ENCODE results near the gene HOXC12.

HOXC12 gene

DNA sequence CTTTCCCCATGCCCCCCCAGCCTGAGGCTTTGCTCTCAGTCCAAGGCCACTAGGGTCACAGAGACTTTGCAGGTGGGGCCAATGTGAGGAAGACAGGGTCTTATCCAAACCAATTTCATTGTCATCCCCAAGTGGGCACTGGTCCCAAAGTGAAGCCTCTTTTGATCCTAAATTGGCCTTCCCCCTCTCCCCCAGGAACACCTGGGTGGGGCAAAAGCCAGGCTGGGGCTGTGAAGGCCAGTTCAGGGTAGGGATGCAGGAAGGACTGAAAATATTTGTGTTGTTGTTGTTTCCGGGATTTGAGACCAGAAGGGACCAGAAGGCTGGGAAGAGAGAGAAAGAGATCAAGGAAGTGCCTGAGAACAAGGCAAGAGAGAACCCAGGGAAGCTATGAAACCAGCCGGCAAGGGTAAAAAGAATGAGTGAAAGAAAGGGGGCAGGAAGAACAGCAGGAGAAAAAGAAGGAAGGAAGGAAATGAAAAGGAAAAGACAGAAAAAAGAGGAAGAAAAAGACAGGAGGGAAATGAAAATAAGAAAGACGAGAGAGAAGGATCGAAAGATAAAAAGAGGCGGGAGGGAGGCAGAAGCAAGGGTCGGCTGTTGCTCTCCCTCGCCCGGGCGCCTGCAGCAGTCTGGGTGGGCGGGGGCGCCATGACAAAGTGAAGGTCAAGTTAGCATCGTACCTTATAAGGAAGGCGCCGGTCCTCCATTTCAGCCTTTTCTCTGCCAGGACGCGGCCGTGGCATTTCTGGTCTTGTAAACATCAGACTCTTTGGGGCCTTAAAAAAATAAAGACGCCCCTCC is 10.8 kb downstream of the HOXC12 start:
- Histone ChIP-seq H3K9ac (no peak overlapping the region), H3K4me2 (no peak overlapping the region), H3K27ac (no peak overlapping the region), H3K27me3 (peaks cover 100% of the 10 kb centered on the region), H3K4me3 (no peak overlapping the region), H3K4me1 (no peaks in the 10 kb centered on the region), H4K20me1 (peaks cover 98% of the 10 kb centered on the region), H3K36me3 (no peaks in the 10 kb centered on the region), H3K9me3 (peaks cover 16% of the 10 kb centered on the region)
- no peak for TF ChIP-seq Cebpa-rat (IDR thresholded peaks at IDR 0.05)

DNA sequence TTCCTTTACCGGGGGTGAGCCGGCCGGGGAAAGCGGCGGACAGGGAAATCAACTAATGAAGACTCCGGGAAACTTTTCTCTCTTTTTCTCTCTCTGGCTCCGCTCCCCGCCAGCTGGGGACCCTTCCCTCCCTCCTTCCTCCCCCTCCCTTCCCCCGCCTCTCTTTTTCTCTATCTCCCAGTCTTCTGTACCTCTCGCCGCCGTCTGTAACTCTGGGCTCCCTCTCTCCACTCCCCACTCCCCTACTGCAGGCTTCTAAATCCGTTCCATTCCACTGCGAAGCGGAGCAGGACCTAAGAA is 11.3 kb downstream of the HOXC12 start:
- Histone ChIP-seq H3K4me3 (no peak overlapping the region), H3K27me3 (peaks cover 100% of the 10 kb centered on the region), H3K4me1 (no peaks in the 10 kb centered on the region), H3K9me3 (peaks cover 14% of the 10 kb centered on the region), H4K20me1 (peaks cover 98% of the 10 kb centered on the region), H3K36me3 (no peaks in the 10 kb centered on the region), H3K4me2 (no peak overlapping the region), H3K9ac (no peak overlapping the region), H3K27ac (no peak overlapping the region)
- TF ChIP-seq Cebpa-rat (IDR thresholded peaks at IDR 0.05): no peak

DNA sequence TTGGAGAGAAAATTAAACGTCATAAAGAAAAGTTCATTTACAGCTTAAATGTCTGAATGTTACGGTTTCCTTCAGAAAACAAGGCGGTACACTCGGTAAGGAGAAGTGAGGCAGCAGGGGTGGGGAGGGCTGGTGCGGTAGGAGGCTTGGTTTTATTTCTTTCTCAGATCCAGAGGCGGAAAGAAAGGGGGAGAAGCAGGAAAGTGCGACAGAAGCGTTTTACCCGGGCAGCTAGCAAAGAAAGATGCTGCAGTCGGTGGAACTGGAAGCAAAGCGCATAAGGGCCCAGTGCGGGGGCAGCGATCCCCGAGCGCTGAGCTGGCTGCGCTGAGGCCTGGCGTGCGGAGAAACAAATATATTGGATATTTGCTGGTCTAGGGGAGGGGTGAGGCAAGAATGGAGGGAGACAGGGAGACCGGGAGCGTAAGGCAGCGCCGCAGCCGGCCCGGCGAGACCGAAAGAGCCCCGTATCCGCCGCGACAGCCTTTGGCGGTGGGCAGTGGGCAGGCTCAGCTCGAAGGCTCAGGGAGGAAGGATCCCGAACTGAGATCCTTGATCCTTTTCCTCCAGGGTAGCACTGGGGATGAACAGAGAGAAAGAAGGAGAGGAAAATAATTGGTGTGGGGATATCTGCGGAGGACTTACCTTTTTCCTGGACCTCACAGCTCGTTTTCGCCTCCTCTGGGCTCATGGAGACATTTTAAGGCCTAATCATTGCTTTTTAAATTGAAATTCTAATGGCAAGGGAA is 11.9 kb downstream of the HOXC12 start:
- Histone ChIP-seq H3K9ac (no peak overlapping the region), H3K4me2 (no peak overlapping the region), H3K27ac (no peak overlapping the region), H3K27me3 (peaks cover 100% of the 10 kb centered on the region), H3K4me3 (no peak overlapping the region), H3K36me3 (no peaks in the 10 kb centered on the region), H3K9me3 (peaks cover 9% of the 10 kb centered on the region), H4K20me1 (peaks cover 98% of the 10 kb centered on the region), H3K4me1 (no peaks in the 10 kb centered on the region)
- no peak for TF ChIP-seq Cebpa-rat (IDR thresholded peaks at IDR 0.05)

- H3K4me1 ChIP-seq: no peaks in the 10 kb centered on the region
- peaks cover 10% of the 10 kb centered on the region for H3K9me3 ChIP-seq
- no peak overlapping the region for H3K4me3 ChIP-seq
- TF ChIP-seq Cebpa-rat (IDR thresholded peaks at IDR 0.05): no peak
- H3K4me2 ChIP-seq: no peak overlapping the region
- peaks cover 100% of the 10 kb centered on the region for H4K20me1 ChIP-seq
- peaks cover 100% of the 10 kb centered on the region for H3K27me3 ChIP-seq
- H3K9ac ChIP-seq: no peak overlapping the region
- no peak overlapping the region for H3K27ac ChIP-seq
- H3K36me3 ChIP-seq: no peaks in the 10 kb centered on the region
These were observed 12.8 kb downstream of the HOXC12 start for GRCh38 chr12:53967421-53967925.

DNA sequence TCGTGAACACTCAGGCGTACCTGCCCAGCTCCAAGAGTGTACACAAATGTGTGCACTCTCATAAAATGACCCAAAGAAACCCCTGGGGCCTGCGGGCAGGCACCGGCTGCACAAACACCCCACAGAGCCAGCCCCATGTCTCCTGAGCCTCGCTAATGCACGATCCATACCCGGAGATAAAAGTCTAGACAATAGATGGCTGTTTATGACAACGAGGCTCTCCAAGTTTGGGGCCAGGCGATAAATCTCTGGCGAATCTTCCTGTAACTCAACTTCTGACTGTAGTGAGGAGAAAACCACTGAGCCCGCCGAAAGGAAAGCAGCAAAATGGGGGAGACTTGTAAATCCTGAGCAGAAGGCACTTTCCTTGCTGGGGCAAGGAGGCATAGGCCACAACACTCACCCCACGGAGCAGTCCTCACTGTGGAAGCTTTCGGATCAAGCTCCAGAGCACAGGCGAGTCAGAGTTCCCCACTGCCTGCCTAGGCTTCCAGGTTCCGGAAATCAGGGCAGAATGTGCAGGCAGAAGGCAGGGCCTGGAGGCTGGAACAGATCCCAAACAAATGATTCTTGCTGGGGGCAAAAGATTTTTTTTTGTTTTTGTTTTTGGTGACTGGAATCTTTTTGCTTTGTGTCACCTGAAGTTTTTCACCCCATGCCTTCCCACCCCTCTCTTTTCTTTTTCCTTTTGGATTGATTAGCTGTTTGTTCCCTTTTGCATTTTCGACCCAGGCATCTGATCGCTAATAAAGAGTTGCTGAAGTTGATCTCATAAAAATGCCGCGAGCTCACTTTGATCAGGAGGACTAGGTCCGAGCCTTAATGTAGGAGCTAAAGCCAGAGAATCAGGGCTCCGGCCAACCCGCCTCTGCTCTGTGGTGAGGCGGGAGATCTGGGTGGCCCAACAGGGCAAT is 13.8 kb downstream of the HOXC12 start:
- Histone ChIP-seq H3K27me3 (peaks cover 100% of the 10 kb centered on the region), H4K20me1 (peaks cover 100% of the 10 kb centered on the region), H3K4me2 (no peak overlapping the region), H3K27ac (no peak overlapping the region), H3K36me3 (no peaks in the 10 kb centered on the region), H3K9ac (no peak overlapping the region), H3K4me3 (no peak overlapping the region), H3K4me1 (no peaks in the 10 kb centered on the region), H3K9me3 (peaks cover 17% of the 10 kb centered on the region)
- no peak for TF ChIP-seq Cebpa-rat (IDR thresholded peaks at IDR 0.05)

DNA sequence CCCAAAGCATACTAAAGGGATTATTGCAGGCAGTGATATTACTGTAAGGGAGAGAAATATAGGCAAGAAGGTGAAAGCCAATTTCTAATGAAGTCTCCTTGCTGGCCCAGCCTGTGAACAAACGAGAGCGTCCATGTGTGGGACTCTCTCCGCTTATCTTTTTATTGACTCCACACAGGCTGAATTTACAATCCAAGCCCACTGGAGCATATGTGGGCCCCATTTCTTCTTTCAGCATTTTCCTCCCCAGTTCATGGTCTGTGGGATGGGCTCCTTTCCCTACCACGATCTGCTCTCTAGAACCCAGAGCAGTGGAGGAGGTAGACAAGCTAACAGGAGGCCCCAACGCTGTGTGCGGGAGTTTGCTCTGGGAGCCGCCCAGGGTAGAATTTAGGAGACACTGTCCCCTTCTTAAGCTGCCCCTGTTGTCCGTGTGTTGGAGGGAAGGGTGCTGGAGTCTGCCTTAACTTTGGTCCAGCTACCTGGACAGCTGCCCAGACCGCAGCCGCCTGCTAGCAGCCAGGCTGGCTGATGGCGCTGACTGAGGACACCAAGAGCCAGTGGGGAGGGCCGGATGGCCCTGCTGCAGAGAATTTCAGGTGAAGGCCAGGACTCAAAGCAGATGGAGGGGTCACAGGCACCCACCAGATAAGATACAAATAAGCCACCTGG is 15.0 kb downstream of the HOXC12 start:
- Histone ChIP-seq H4K20me1 (peaks cover 97% of the 10 kb centered on the region), H3K9me3 (peaks cover 17% of the 10 kb centered on the region), H3K9ac (no peak overlapping the region), H3K27me3 (peaks cover 100% of the 10 kb centered on the region), H3K27ac (no peak overlapping the region), H3K4me1 (no peaks in the 10 kb centered on the region), H3K4me2 (no peak overlapping the region), H3K4me3 (no peak overlapping the region), H3K36me3 (no peaks in the 10 kb centered on the region)
- no peak for TF ChIP-seq Cebpa-rat (IDR thresholded peaks at IDR 0.05)

DNA sequence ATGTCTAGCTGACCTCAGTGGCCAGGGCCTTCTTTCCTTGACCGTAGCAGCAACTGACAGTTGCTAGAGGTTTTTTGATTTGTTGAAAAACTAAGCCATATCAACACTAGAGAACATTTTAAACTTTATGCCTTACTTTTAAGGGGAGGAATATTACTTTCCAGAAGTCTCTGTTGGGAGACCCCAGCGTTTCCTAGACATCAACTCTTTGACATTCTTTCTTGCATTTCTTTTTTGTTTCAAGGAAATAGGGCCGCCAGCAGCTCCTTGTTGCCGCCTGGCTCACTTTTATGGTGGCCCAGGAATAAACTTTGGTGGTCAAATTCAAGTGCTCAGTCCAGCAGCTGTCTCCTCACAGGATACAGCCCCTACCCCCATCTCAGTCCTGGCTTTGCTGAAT is 15.7 kb downstream of the HOXC12 start:
- Histone ChIP-seq H3K27ac (no peak overlapping the region), H3K4me1 (no peaks in the 10 kb centered on the region), H3K36me3 (no peaks in the 10 kb centered on the region), H3K4me2 (no peak overlapping the region), H3K9ac (no peak overlapping the region), H3K4me3 (no peak overlapping the region), H3K9me3 (peaks cover 17% of the 10 kb centered on the region), H4K20me1 (peaks cover 97% of the 10 kb centered on the region), H3K27me3 (peaks cover 100% of the 10 kb centered on the region)
- TF ChIP-seq Cebpa-rat (IDR thresholded peaks at IDR 0.05): no peak

- Histone ChIP-seq H3K27ac (no peak overlapping the region), H4K20me1 (peaks cover 97% of the 10 kb centered on the region), H3K4me3 (no peak overlapping the region), H3K4me2 (no peak overlapping the region), H3K9me3 (peaks cover 22% of the 10 kb centered on the region), H3K4me1 (no peaks in the 10 kb centered on the region), H3K9ac (no peak overlapping the region), H3K27me3 (peaks cover 100% of the 10 kb centered on the region), H3K36me3 (no peaks in the 10 kb centered on the region)
- TF ChIP-seq Cebpa-rat (IDR thresholded peaks at IDR 0.05): no peak
These were observed 16.4 kb downstream of the HOXC12 start for GRCh38 chr12:53971129-53971528.

DNA sequence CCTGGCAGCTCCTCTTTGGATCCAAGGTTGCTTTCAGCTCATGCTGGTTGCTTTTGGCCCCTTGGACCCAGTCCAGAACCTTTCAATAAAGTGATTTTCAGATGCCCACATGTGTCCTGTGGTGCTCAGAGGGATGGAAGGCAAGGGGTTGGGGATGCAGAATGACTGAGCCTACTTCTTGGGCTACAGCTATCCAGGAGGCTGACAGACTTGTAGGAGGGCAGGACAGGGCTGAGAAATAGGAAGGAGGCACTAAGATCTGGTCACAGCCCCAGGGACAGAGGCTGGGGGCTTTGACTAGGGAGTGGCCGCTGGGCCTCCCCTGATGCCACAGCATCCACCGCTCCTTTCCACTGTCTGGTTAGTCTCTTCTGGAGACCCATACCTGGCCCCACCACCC is 17.0 kb downstream of the HOXC12 start:
- Histone ChIP-seq H3K4me2 (no peak overlapping the region), H3K27me3 (peaks cover 100% of the 10 kb centered on the region), H4K20me1 (peaks cover 97% of the 10 kb centered on the region), H3K4me3 (no peak overlapping the region), H3K27ac (no peak overlapping the region), H3K9ac (no peak overlapping the region), H3K4me1 (no peaks in the 10 kb centered on the region), H3K9me3 (peaks cover 28% of the 10 kb centered on the region), H3K36me3 (no peaks in the 10 kb centered on the region)
- TF ChIP-seq Cebpa-rat (IDR thresholded peaks at IDR 0.05): no peak
